Fibroblast of skin of abdomen (primary cell): ENCODE measurements around the gene RBM20.

Experiments
- DNase-seq: peaks from one replicate; pipeline ENCODE4 v3.0.0-alpha.2; 2013

Gene RBM20

DNA sequence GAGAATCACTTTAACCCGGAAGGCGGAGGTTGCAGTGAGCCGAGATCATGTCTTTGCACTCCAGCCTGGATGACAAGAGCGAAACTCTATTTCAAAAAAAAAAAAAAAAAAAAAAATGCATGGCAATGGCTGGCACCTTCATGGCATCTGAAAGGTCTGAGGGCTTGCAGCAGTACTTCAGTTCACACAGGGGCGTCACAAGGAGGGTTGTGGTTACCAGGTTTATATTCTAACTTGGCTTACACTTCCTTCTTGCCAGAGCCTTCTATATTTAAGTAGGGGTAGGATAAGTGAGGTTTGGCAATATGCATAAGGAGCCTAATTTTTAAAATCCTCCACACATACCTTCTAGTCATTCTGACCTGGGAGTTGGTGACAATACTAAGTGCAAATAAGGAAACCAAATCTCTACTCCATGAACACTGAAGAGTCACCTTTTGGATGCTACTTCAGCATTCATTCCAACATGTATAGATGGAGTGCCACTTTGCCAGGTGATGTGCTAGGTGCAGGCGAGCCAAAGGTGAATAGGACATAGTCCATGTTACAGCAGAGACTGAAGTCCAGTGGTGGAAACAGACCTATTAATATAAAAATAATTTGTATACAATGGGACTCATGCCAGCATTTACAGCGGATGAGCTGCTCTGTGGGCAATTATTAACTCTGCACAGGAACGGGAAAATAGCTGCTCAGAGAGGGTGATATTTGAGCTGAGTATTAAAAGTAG, 169.8 kb downstream of the RBM20 start:
- no peak for DNase-seq

- DNase-seq = no peak
These were observed 171.3 kb downstream of the RBM20 start for GRCh38 chr10:110815354-110816004.

DNA sequence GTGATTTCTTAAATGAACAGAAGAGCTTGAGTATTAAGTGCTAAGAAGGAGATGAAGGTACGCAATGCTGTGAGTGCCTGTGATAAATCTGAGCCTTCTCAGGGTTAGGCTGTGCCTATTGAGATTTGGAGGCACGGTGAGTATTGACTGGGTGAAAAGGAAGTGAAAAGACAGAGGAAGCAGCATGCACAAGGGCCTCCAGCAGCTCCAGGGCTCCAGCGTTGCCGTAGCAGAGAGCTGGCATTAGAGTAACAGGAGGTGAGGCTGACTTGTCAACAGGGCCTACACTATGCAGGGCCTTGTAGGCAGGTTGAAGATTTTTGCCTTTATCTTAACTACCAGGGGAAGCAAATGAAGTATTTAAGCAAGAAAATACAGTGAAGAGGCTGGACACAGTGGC, 173.5 kb downstream of the RBM20 start:
- DNase-seq = no peak

DNA sequence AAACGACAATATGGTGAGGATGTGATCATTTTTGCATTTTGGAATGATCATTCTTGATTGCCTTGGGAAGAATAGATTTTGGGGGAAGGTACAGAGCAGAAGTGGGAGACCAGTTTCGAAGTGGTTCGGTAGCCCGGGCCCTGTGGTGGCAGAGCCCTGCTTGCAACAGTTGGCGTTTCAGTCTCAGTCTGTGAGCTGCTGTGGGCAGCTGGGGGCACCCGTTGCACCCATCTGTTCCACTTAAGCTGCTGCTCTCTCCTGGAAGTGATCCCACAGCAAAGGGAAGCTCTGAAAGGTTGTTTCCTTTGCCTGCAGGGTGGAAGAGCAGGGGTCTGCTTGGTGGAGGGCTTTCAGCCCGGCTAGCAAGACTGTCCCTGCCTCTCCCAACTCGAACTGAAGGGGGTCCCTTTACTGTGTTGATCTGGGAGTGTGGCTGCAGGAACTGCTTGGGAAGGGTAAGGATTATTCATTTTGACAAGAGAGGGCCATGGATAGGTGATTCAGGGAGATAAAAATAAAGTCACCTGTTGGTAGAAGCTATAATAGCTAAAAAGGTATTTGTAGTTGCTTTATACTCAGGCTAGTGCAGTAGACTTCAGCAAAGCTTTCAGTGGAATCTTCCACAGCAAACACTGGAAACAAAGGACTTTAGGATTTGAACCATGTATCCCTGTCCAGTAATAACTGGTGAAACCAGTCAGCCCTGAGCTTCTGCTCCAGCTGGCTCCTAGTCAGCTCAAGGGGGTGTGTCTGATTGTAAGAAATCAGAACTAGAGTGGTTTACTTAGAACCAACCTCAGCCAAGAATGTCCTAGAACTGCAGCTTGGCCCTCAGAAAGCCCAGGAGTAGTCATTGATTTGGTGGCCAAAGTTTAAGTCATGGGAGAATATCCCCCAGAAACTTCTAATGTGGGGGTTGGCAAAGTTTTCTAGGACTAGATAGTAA, 174.4 kb downstream of the RBM20 start:
- DNase-seq = no peak

DNA sequence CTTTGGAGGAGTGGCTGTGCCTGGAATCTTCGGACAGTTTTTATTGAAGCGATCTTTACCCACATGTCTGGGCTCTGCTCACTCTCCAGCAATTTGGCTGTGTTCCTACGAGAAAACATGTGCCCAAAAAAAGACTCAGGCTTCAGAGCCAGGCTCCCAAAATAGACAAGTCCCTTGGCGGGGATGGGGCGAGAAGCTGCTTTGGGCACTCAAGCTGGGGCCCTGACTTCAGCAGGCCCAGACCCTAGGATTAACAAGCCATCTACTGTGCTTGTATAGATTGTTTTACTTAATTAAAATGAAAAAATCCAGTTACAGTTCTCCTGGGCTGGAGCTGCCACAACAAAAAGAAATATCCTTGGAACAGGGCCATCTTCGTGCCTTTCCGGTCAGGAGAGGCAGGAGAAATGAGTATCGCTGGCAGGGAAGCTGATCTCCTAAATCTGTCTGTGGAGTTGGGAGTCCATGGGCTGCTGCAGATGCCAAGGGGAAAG, 176.2 kb downstream of the RBM20 start:
- DNase-seq = peak; percentile 24

DNA sequence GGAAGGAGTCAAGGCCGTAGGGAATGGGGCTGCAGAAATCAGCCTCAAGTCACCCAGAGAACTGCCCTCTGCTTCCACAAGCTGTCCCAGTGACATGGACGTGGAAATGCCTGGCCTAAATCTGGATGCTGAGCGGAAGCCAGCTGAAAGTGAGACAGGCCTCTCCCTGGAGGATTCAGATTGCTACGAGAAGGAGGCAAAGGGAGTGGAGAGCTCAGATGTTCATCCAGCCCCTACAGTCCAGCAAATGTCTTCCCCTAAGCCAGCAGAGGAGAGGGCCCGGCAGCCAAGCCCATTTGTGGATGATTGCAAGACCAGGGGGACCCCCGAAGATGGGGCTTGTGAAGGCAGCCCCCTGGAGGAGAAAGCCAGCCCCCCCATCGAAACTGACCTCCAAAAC, 177.4 kb downstream of the RBM20 start:
- no peak for DNase-seq

- no peak for DNase-seq
These were observed 178.0 kb downstream of the RBM20 start for GRCh38 chr10:110822035-110822711.

DNA sequence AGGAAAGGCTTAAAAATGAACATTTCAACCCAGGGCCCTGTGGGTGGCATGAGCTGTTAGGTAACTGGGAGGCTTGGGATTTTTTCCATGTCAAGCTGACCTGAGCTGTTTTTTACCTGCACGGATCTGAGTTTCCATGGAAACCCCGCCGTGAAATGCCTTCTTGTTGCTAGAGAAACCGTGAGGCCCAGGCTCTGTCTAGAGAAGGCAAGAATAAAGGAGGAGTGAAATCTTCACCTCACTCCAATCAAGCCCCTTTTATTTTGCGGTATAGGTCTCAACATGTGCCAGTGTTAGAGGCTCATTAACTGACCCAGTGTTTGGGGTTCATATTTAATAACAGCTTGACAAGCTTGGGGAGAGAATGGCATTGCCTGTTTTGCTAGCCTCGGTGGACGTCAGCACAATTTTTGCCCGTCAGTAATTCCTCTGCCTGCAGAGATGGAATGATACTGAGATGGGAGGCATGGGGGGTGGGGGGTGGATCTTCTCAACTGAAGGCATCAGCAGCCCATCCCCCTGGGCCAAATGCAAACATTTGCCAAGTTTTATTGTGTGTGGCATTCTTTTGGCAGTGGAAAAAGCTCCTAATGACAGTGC, 178.7 kb downstream of the RBM20 start:
- DNase-seq = no peak

- DNase-seq = no peak
These were observed 180.0 kb downstream of the RBM20 start for GRCh38 chr10:110824152-110824441.

DNA sequence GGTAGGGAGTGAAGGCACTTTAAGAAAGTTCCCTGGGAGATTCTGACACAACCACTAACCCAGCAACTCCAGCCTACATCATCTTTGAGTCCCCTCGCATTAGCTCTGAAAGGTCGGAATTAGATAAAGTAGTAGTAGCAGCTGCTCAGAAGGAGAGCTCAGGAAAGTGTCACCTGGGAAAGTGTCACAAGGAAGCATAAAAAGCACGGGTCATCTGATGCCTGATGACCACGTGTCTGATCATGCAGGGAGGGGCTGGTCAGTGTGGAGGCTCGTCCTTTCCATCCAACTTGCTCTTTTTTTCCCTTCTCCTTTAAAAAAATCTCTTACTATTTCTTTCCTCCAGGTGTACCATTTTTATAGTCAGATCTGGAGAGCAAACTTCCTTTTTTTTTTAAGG, 180.5 kb downstream of the RBM20 start:
- DNase-seq = no peak

DNA sequence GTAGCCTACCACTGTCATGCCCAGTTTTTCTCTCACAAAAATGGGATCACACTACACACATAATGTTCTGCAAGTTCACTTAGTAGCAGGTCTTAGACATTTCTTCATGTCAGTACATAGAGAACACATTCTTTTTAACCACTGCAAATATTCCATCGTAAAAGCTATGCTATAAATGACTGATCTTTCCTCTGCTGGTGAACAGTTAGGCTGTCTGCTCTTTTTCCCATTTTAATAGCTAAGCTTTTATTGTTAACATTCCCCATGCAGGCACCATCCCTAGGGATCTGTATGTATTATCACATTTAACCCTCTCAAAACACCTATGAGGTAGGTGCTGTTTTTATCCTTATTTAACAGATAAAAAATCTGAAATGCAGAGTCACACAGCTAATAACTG, 181.4 kb downstream of the RBM20 start:
- DNase-seq = no peak

GRCh38 chr10:110827410-110827809, 183.3 kb downstream of the RBM20 start:
- peak; percentile 61 for DNase-seq

- no peak for DNase-seq
These were observed 183.7 kb downstream of the RBM20 start for GRCh38 chr10:110827875-110828274.

- DNase-seq = no peak
These were observed 184.4 kb downstream of the RBM20 start for GRCh38 chr10:110828525-110828924.

DNA sequence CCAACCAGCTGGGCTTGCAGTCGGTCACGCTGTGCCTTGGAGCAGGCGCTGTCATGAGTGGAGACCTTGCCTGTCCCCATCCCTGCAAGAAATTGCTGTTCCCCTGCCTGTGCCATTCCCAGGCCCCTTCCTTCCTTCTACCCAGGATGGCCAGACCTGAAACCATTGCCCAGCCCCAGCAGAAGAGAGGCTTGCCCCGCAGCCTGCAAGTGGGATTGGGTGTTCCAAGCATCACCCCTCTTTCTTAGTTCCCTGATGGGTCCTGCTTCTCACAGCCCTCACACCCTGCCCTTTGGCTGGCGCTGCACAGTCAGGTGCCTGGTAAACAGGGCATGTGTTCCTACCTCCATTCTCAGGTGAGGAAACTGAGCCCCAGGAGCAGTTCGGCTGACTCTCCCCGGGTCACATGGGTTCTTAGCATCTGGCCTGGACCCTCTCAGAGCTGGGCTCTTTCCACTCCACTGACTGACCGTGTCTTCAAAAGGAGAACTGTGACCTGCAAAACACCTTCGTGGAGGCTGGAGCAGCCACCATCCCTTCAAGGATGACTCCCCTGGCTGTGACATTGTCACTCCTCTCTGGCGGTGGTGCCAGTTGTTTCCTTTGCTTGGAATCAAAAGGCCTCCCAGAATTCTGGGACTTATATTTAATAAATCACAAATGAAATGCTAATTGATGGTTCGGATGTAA, 185.7 kb downstream of the RBM20 start:
- DNase-seq = no peak

- no peak for DNase-seq
These were observed 189.3 kb downstream of the RBM20 start for GRCh38 chr10:110833234-110833940.

DNA sequence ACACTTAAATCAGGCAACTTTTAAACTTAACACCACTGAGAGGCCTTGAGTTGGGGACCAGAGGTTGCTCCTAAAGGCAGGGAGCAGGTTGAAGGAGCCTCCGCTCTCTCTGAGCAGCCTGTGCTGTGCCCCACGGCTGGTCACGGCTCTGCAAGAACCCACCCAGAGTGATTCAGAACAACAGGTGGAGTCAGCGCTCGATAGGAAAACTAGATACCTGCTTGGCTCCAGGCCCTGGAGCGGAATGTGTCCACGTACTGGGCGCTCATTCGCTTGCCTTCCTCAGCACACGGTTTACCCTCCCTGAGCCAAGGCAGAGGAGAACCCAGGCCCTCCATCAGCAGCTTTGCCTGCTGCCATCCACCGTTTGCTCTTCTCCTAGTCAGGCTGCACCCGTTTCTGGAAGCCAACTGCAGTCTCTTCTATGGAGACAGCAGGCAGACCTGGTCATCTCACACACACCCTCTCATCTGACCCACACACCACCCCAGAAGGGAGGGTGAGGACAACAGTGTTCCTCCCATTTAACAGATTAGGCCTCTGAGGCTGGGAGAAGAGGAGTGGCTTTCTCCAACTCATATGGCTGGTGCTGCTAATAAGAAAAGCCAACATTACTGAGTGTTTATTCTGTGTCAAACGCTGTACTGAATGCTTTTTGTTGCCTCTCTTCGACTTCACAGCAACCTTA, 189.9 kb downstream of the RBM20 start:
- no peak for DNase-seq

GRCh38 chr10:110834629-110835301, 190.6 kb downstream of the RBM20 start:
- no peak for DNase-seq

- no peak for DNase-seq
These were observed 191.7 kb downstream of the RBM20 start for GRCh38 chr10:110835841-110836240.

- no peak for DNase-seq
These were observed 192.6 kb downstream of the RBM20 start for GRCh38 chr10:110836706-110837105.
